Upper lobe of right lung (tissue), 1 donor: ENCODE results near the gene SNX2. TPM values are rescaled to one million over a fixed set of nuclear protein-coding genes. Genes with fewer than 3 reads are reported as not detected.
A peak's percentile ranks its signal among the peaks of the same experiment; 100 is the strongest.

Experiments used
- ATAC-seq: fragments of 200-7000 bp; cut with Tn5 transposase; one replicate; pipeline ENCODE4 v1.9.1; 2020; ENCODE audit warnings: mild to moderate bottlenecking, moderate library complexity
- DNase-seq: peaks from one replicate; pipeline ENCODE4 v3.0.0-alpha.2; 2020
- H3K27ac ChIP-seq: fragments of 200-600 bp; one replicate; pipeline ENCODE4 v1.8.0; 2022
- H3K27me3 ChIP-seq: fragments of 200-600 bp; one replicate; pipeline ENCODE4 v1.8.0; 2022; ENCODE audit warnings: mild to moderate bottlenecking
- H3K36me3 ChIP-seq: fragments of 200-600 bp; one replicate; pipeline ENCODE4 v1.8.0; 2022
- H3K4me1 ChIP-seq: fragments of 200-600 bp; one replicate; pipeline ENCODE4 v1.8.0; 2022
- H3K4me3 ChIP-seq: fragments of 200-600 bp; one replicate; pipeline ENCODE4 v1.8.0; 2022; ENCODE audit warnings: mild to moderate bottlenecking
- H3K9me3 ChIP-seq: fragments of 200-600 bp; one replicate; pipeline ENCODE4 v1.8.0; 2022
- intact Hi-C: fragments of 100-400 bp; cut with DNase I; formaldehyde crosslinking; loops from one replicate; pipeline ENCODE4 v1.11.0; 2022
- total RNA-seq: library from RNA; stranded (reverse); fragmentation: NEBNext Ultra II Directional; extraction: Animal tissue kit (Norgen Biotek cat#: 25700); gene quantifications from one replicate; pipeline ENCODE4 v1.2.1, GENCODE V29; 2021
- TF ChIP-seq, protein P1 (sequence below): fragments of 200-600 bp; IDR thresholded peaks from one replicate; pipeline ENCODE4 v1.8.0; 2022; ENCODE audit warnings: antibody characterized with exemption
- donor health status: DM: no; HTN: yes; CAD: no; lungs with severe emphysema.

SNX2 gene
- total RNA-seq, 1 donor from 2014 or later: 102 TPM

DNA sequence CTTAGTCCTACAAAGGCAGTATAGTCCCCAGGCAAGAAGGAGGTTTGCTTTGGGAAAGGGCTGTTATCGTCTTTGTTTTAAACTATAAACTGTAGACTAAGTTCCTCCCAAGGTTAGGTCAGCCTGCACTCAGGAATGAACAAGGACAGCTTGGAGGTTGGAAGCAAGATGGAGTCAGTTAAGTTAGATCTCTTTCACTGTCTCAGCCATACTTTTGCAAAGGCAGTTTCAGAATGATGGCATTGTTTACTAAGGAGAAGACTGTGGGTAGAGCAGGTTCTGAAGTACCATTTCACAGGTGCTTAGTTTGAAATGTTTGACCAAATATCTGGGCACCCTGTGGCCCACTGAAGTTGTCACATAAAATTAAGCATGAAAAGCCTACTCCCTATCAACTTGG, 90.0 kb downstream of the SNX2 start:
- intact Hi-C loops: no loop called here
- Histone ChIP-seq H3K4me1 (no peaks in the 10 kb centered on the region), H3K27ac (no peak overlapping the region), H3K9me3 (no peaks in the 10 kb centered on the region), H3K4me3 (no peak overlapping the region), H3K27me3 (no peaks in the 10 kb centered on the region), H3K36me3 (no peaks in the 10 kb centered on the region)
- DNase-seq: no peak
- no peak for ATAC-seq
- TF ChIP-seq, protein P1, sequence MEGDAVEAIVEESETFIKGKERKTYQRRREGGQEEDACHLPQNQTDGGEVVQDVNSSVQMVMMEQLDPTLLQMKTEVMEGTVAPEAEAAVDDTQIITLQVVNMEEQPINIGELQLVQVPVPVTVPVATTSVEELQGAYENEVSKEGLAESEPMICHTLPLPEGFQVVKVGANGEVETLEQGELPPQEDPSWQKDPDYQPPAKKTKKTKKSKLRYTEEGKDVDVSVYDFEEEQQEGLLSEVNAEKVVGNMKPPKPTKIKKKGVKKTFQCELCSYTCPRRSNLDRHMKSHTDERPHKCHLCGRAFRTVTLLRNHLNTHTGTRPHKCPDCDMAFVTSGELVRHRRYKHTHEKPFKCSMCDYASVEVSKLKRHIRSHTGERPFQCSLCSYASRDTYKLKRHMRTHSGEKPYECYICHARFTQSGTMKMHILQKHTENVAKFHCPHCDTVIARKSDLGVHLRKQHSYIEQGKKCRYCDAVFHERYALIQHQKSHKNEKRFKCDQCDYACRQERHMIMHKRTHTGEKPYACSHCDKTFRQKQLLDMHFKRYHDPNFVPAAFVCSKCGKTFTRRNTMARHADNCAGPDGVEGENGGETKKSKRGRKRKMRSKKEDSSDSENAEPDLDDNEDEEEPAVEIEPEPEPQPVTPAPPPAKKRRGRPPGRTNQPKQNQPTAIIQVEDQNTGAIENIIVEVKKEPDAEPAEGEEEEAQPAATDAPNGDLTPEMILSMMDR: no peak

DNA sequence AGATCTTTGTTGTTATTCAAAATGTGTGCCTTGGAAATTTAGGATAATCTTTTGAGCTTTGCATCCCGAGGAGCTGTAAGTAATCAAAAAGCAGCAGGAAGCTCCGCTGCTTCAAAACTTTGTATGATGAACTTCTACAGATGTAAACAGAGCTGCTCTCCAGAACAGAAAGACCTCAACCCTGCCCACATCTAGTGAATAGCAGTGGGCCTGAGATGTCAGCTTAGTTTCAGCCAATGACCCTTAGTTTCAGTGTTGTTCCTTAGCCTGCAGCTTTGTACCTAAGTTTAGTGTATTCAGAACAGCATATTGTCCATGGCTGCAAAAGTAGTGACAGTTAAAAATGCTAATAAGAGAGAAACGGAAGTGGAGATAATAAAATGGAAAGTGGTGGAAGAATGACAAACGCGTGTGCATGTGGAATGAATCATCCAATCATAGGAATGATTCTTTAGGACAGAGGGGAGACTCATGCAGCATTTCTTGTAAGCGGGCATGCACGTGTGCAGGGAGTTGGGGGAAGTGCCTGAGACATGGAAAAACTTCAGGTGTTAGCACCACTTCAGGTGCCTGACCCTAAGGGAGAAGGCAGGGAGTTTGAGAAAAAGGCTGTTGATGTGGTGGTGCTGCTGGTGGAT, 95.5 kb downstream of the SNX2 start:
- DNase-seq (no peak), ATAC-seq (no peak)
- TF ChIP-seq, protein P1: no peak
- intact Hi-C loops: no loop called here
- Histone ChIP-seq H3K9me3 (no peaks in the 10 kb centered on the region), H3K36me3 (no peaks in the 10 kb centered on the region), H3K4me3 (no peak overlapping the region), H3K27me3 (no peaks in the 10 kb centered on the region), H3K27ac (no peak overlapping the region), H3K4me1 (peaks cover 9% of the 10 kb centered on the region)

DNA sequence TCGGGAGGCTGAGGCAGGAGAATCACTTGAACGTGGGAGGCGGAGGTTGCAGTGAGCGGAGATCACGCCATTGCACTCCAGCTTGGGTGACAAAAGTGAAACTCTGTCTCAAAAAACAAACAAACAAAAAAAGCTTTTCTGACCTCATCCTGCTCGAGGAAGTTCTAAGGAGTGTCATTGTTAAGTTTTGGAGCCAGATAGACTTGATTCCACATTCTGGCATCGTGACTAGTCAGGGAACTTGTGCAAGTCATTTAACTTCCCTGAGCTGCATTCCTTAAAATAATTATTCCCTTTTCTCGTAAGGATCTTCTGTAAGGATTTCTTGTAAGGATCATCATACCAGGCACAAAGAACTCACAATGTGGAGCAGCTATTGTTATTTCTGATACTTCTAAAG, 96.8 kb downstream of the SNX2 start:
- no peak overlapping the region for H3K27ac ChIP-seq
- DNase-seq (no peak), ATAC-seq (no peak)
- TF ChIP-seq, protein P1: no peak
- no peaks in the 10 kb centered on the region for H3K9me3 ChIP-seq
- intact Hi-C loops: no loop called here
- H3K36me3 ChIP-seq: no peaks in the 10 kb centered on the region
- H3K4me3 ChIP-seq: no peak overlapping the region
- H3K4me1 ChIP-seq: peaks cover 9% of the 10 kb centered on the region
- no peaks in the 10 kb centered on the region for H3K27me3 ChIP-seq

DNA sequence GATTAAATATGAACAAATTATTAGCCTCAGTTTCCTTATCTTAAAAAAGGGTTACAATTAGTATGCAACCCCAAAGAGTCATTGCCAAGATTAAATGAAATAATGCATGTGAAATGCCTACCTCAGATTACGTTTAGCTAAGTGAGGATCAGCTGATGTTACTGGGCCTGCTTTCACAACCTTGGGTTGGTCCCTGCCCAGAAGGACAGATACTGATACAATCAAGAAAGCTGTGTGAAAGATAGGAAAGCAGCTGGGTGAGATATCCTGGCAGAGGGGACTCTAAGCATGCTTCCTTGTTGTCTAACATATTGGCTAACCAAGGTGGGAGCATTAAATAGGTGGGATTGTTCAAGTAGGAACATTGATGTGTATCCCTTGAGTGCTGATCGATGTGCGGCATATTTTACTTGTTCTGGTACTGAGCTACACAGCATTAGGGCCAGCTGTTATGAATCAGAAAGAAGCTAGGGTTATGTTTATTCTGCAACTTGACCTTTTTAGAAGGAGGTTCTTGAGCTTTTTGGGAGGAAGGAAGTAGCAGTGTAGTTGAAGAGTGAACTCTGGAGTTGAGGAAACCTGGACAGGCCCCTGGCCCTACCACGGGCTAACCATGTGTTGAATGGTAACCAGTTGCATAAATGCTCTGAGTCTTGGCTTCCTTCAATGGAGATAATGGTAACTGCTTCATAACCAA, 99.4 kb downstream of the SNX2 start:
- no peaks in the 10 kb centered on the region for H3K9me3 ChIP-seq
- TF ChIP-seq, protein P1: no peak
- ATAC-seq: peak; percentile 67
- intact Hi-C loops: no loop called here
- H3K27ac ChIP-seq: no peak overlapping the region
- H3K36me3 ChIP-seq: no peaks in the 10 kb centered on the region
- no peak overlapping the region for H3K4me3 ChIP-seq
- DNase-seq: no peak
- H3K4me1 ChIP-seq: peaks cover 9% of the 10 kb centered on the region
- no peaks in the 10 kb centered on the region for H3K27me3 ChIP-seq

DNA sequence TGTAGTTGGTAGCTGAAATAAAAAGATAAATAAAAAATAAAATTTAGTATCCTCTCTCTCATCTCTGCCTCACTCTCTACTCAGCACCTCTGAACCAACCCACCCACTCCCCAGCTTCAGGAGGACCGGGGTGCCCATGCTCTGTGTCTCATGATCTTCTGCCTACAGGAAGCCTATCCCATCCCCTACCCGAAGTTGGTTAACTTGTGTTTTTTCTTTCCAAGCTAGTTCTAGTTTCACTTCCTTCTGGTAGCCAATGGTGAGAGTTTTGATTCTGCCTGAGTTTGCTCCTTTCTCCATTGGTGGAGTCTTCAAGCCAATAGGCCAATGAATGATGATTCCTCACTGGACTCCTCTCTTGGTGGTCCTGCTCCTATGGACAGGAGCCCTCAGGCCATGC, 102.6 kb downstream of the SNX2 start:
- peak; percentile 72 for ATAC-seq
- Histone ChIP-seq H3K36me3 (no peaks in the 10 kb centered on the region), H3K4me1 (peaks cover 5% of the 10 kb centered on the region), H3K27me3 (no peaks in the 10 kb centered on the region), H3K9me3 (no peaks in the 10 kb centered on the region), H3K27ac (no peak overlapping the region), H3K4me3 (no peak overlapping the region)
- DNase-seq: no peak
- TF ChIP-seq, protein P1: no peak
- intact Hi-C loops: no loop called here
